GM23338 (cell line): ENCODE results near the gene PCDH17.

Source experiments
- EZH2 ChIP-seq: fragments of 200-600 bp; sonication (generic); IDR thresholded peaks from one replicate; pipeline ENCODE4 v1.8.0; 2017; ENCODE audit warnings: antibody characterized with exemption, mild to moderate bottlenecking, low read depth; ENCODE audit not compliant: unreplicated experiment
- EZH2phosphoT487 ChIP-seq: fragments of 200-600 bp; sonication (generic); IDR thresholded peaks from one replicate; pipeline ENCODE4 v1.8.1; 2018; ENCODE audit warnings: antibody characterized with exemption; ENCODE audit not compliant: unreplicated experiment
- POLR2AphosphoS5 ChIP-seq: IDR thresholded peaks from 2 replicates; pipeline ENCODE4 v1.6.1; 2016; ENCODE audit warnings: antibody characterized with exemption, low read depth
- STAT1 ChIP-seq: IDR thresholded peaks from one replicate; pipeline ENCODE4 v1.6.1; 2016; ENCODE audit warnings: antibody characterized with exemption; ENCODE audit not compliant: unreplicated experiment
- ZNF114 ChIP-seq: fragments of 250-450 bp; sonication (Bioruptor Pico); IDR thresholded peaks from 2 replicates; pipeline ENCODE4 v1.5.0; 2020; ENCODE audit warnings: mild to moderate bottlenecking, moderate library complexity
- ZNF331 ChIP-seq: fragments of 250-450 bp; sonication (Bioruptor Pico); IDR thresholded peaks from 2 replicates; pipeline ENCODE4 v1.5.0; 2020; ENCODE audit warnings: low read depth, mild to moderate bottlenecking, moderate library complexity
- TF ChIP-seq, protein P1 (sequence below), 2 experiments: fragments of 200-600 bp in 1 of 2; sonication (generic) in 1 of 2; conservative IDR thresholded peaks; 2 replicates each; pipeline versions ENCODE4 v1.5.1 to v1.6.1; 2016 to 2017; ENCODE audit warnings: antibody characterized with exemption in 2 of 2, low read depth in 2 of 2, mild to moderate bottlenecking in 2 of 2, moderate library complexity in 1 of 2
- TF ChIP-seq, protein P2 (sequence below): IDR thresholded peaks from one replicate; pipeline ENCODE4 v1.6.1; 2018; ENCODE audit warnings: antibody characterized with exemption; ENCODE audit not compliant: unreplicated experiment
- TF ChIP-seq, protein P3 (sequence below): IDR thresholded peaks from 2 replicates; pipeline ENCODE4 v1.6.1; 2016; ENCODE audit warnings: antibody characterized with exemption

DNA sequence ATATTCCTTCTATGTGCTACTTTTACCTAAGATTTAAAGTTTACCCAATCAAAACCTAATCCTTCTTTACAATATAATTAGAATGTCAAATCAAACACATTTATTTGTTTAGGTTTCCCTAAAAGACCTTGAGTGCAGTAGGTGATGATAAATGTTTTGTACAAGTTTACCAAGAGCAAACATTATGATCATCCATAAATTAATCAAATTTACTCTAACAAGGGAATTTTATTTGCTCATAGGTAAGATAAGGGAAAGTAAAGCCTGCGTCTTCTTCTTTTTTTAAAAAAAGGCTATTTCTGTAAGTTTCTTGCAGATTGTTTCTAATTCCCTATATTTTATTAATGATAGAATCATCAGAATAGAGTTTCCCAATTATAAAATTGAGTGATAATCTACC lies 48.0 kb upstream of the PCDH17 start:
- TF ChIP-seq EZH2 (no peak), ZNF114 (CRISPR knock-in tag) (no peak), POLR2AphosphoS5 (no peak), STAT1 (no peak), EZH2phosphoT487 (no peak), ZNF331 (CRISPR knock-in tag) (no peak)
- TF ChIP-seq, protein P1, sequence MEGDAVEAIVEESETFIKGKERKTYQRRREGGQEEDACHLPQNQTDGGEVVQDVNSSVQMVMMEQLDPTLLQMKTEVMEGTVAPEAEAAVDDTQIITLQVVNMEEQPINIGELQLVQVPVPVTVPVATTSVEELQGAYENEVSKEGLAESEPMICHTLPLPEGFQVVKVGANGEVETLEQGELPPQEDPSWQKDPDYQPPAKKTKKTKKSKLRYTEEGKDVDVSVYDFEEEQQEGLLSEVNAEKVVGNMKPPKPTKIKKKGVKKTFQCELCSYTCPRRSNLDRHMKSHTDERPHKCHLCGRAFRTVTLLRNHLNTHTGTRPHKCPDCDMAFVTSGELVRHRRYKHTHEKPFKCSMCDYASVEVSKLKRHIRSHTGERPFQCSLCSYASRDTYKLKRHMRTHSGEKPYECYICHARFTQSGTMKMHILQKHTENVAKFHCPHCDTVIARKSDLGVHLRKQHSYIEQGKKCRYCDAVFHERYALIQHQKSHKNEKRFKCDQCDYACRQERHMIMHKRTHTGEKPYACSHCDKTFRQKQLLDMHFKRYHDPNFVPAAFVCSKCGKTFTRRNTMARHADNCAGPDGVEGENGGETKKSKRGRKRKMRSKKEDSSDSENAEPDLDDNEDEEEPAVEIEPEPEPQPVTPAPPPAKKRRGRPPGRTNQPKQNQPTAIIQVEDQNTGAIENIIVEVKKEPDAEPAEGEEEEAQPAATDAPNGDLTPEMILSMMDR (conservative IDR thresholded peaks at IDR 0.05; ENCODE audit: low read depth in 2 of 2): no peak
- TF ChIP-seq, protein P2, sequence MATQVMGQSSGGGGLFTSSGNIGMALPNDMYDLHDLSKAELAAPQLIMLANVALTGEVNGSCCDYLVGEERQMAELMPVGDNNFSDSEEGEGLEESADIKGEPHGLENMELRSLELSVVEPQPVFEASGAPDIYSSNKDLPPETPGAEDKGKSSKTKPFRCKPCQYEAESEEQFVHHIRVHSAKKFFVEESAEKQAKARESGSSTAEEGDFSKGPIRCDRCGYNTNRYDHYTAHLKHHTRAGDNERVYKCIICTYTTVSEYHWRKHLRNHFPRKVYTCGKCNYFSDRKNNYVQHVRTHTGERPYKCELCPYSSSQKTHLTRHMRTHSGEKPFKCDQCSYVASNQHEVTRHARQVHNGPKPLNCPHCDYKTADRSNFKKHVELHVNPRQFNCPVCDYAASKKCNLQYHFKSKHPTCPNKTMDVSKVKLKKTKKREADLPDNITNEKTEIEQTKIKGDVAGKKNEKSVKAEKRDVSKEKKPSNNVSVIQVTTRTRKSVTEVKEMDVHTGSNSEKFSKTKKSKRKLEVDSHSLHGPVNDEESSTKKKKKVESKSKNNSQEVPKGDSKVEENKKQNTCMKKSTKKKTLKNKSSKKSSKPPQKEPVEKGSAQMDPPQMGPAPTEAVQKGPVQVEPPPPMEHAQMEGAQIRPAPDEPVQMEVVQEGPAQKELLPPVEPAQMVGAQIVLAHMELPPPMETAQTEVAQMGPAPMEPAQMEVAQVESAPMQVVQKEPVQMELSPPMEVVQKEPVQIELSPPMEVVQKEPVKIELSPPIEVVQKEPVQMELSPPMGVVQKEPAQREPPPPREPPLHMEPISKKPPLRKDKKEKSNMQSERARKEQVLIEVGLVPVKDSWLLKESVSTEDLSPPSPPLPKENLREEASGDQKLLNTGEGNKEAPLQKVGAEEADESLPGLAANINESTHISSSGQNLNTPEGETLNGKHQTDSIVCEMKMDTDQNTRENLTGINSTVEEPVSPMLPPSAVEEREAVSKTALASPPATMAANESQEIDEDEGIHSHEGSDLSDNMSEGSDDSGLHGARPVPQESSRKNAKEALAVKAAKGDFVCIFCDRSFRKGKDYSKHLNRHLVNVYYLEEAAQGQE: no peak
- TF ChIP-seq, protein P3, sequence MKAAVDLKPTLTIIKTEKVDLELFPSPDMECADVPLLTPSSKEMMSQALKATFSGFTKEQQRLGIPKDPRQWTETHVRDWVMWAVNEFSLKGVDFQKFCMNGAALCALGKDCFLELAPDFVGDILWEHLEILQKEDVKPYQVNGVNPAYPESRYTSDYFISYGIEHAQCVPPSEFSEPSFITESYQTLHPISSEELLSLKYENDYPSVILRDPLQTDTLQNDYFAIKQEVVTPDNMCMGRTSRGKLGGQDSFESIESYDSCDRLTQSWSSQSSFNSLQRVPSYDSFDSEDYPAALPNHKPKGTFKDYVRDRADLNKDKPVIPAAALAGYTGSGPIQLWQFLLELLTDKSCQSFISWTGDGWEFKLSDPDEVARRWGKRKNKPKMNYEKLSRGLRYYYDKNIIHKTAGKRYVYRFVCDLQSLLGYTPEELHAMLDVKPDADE: no peak
